H9 (cell line): ENCODE data around the gene CDH13. TPM values are rescaled to one million over a fixed set of nuclear protein-coding genes. Genes with fewer than 3 reads are reported as not detected.

Experiments used
- DNase-seq: peaks from one replicate; pipeline ENCODE4 v3.0.0-alpha.2; 2017
- H2AFZ ChIP-seq: one replicate; pipeline ENCODE4 v1.6.1; 2013; ENCODE audit warnings: mild to moderate bottlenecking, low read length, control low read depth, moderate library complexity
- H2AK5ac ChIP-seq: 2 replicates; pipeline ENCODE4 v1.6.1; 2013; ENCODE audit warnings: low read length, control low read depth, mixed read lengths; ENCODE audit not compliant: insufficient read length
- H2BK120ac ChIP-seq: one replicate; pipeline ENCODE4 v1.6.1; 2013; ENCODE audit warnings: low read depth, mild to moderate bottlenecking, low read length, control low read depth, inconsistent platforms; ENCODE audit not compliant: poor library complexity, severe bottlenecking
- H2BK12ac ChIP-seq: 2 replicates; pipeline ENCODE4 v1.6.1; 2013; ENCODE audit warnings: low read length, control low read depth, mixed read lengths, low read depth; ENCODE audit not compliant: insufficient read length
- H2BK15ac ChIP-seq: 2 replicates; pipeline ENCODE4 v1.6.1; 2013; ENCODE audit warnings: low read depth, low read length, control low read depth
- H2BK20ac ChIP-seq: one replicate; pipeline ENCODE4 v1.6.1; 2013; ENCODE audit warnings: low read depth, mild to moderate bottlenecking, low read length, control low read depth, inconsistent platforms; ENCODE audit not compliant: poor library complexity, severe bottlenecking
- H2BK5ac ChIP-seq: 2 replicates; pipeline ENCODE4 v1.6.1; 2013; ENCODE audit warnings: low read length, control low read depth, mixed read lengths; ENCODE audit not compliant: insufficient read length
- H3K14ac ChIP-seq: 2 replicates; pipeline ENCODE4 v1.6.1; 2013; ENCODE audit warnings: low read length, control low read depth; ENCODE audit not compliant: insufficient read depth
- H3K18ac ChIP-seq: 2 replicates; pipeline ENCODE4 v1.6.1; 2013; ENCODE audit warnings: low read depth, mild to moderate bottlenecking, mixed read lengths, low read length, control low read depth; ENCODE audit not compliant: insufficient read length
- H3K23ac ChIP-seq: 2 replicates; pipeline ENCODE4 v1.6.1; 2013; ENCODE audit warnings: low read length, control low read depth, mixed read lengths, low read depth; ENCODE audit not compliant: insufficient read length
- H3K23me2 ChIP-seq: 2 replicates; pipeline ENCODE4 v1.6.1; 2013; ENCODE audit warnings: low read depth, mild to moderate bottlenecking, mixed read lengths, low read length, control low read depth; ENCODE audit not compliant: insufficient read length, poor library complexity, severe bottlenecking
- H3K27ac ChIP-seq: 2 replicates; pipeline ENCODE4 v1.5.1; 2013; ENCODE audit warnings: low read length, control low read depth, mixed read lengths, low read depth; ENCODE audit not compliant: insufficient read length
- H3K27me3 ChIP-seq: 2 replicates; pipeline ENCODE4 v1.6.1; 2013; ENCODE audit warnings: low read length, control low read depth, inconsistent platforms; ENCODE audit not compliant: insufficient read depth
- H3K4ac ChIP-seq: 2 replicates; pipeline ENCODE4 v1.6.1; 2013; ENCODE audit warnings: low read depth, mild to moderate bottlenecking, control low read depth, inconsistent platforms, low read length, moderate library complexity
- H3K4me1 ChIP-seq: 2 replicates; pipeline ENCODE4 v1.6.1; 2013; ENCODE audit warnings: low read length, control low read depth, inconsistent platforms; ENCODE audit not compliant: insufficient read depth
- H3K4me2 ChIP-seq: 2 replicates; pipeline ENCODE4 v1.6.1; 2013; ENCODE audit warnings: low read length, control low read depth, mixed read lengths; ENCODE audit not compliant: insufficient read length, insufficient read depth
- H3K56ac ChIP-seq: 2 replicates; pipeline ENCODE4 v1.6.1; 2013; ENCODE audit warnings: low read depth, mild to moderate bottlenecking, mixed read lengths, low read length, control low read depth; ENCODE audit not compliant: insufficient read length
- H3K79me1 ChIP-seq: 2 replicates; pipeline ENCODE4 v1.6.1; 2013; ENCODE audit warnings: low read depth, mild to moderate bottlenecking, moderate library complexity, low read length, control low read depth, inconsistent platforms; ENCODE audit not compliant: insufficient read depth, poor library complexity, severe bottlenecking
- H3K79me2 ChIP-seq: 2 replicates; pipeline ENCODE4 v1.6.1; 2013; ENCODE audit warnings: low read length, control low read depth, inconsistent platforms; ENCODE audit not compliant: insufficient read depth
- H3K9ac ChIP-seq: 2 replicates; pipeline ENCODE4 v1.6.1; 2013; ENCODE audit warnings: low read length, control low read depth, mixed read lengths; ENCODE audit not compliant: insufficient read length; ENCODE audit errors: extremely low read depth
- H3K9me3 ChIP-seq: one replicate; pipeline ENCODE4 v1.6.1; 2013; ENCODE audit warnings: low read depth, low read length, inconsistent platforms; ENCODE audit not compliant: control insufficient read depth
- H3T11ph ChIP-seq: one replicate; pipeline ENCODE4 v1.6.1; 2013; ENCODE audit warnings: mild to moderate bottlenecking, low read length, control low read depth, inconsistent platforms
- H4K20me1 ChIP-seq: one replicate; pipeline ENCODE4 v1.6.1; 2013; ENCODE audit not compliant: control insufficient read depth, insufficient read length, insufficient read depth
- H4K5ac ChIP-seq: 2 replicates; pipeline ENCODE4 v1.6.1; 2013; ENCODE audit warnings: low read depth, mild to moderate bottlenecking, mixed read lengths, low read length, control low read depth; ENCODE audit not compliant: insufficient read length
- H4K8ac ChIP-seq: replicated peaks from 2 replicates; pipeline ENCODE4 v1.6.1; 2013; ENCODE audit warnings: low read length, control low read depth, mixed read lengths, low read depth; ENCODE audit not compliant: insufficient read length
- H4K91ac ChIP-seq: 2 replicates; pipeline ENCODE4 v1.6.1; 2013; ENCODE audit warnings: low read depth, mild to moderate bottlenecking, moderate library complexity, mixed read lengths, low read length, control low read depth; ENCODE audit not compliant: insufficient read length
- H3K27ac Mint-ChIP-seq, 3 experiments: 2 replicates in 2 of 3; 3 replicates in 1 of 3; pipeline ENCODE4 v1.8.0; 2020 to 2021; ENCODE audit warnings: mixed read lengths in 3 of 3, mild to moderate bottlenecking in 1 of 3, moderate library complexity in 1 of 3
- H3K27me3 Mint-ChIP-seq: 2 replicates; pipeline ENCODE4 v1.8.0; 2021; ENCODE audit warnings: low read depth, mild to moderate bottlenecking, moderate library complexity, mixed read lengths
- H3K36me3 Mint-ChIP-seq, 3 experiments: 2 replicates in 2 of 3; 3 replicates in 1 of 3; pipeline ENCODE4 v1.8.0; 2020 to 2021; ENCODE audit warnings: low read depth in 3 of 3, mixed read lengths in 3 of 3; ENCODE audit not compliant: insufficient read depth in 1 of 3
- H3K4me1 Mint-ChIP-seq, 2 experiments: 2 replicates each; pipeline ENCODE4 v1.8.0; 2020; ENCODE audit warnings: mixed read lengths in 2 of 2
- H3K4me3 Mint-ChIP-seq, 2 experiments: 2 replicates in 1 of 2; 3 replicates in 1 of 2; pipeline ENCODE4 v1.8.0; 2020 to 2021; ENCODE audit warnings: mild to moderate bottlenecking in 2 of 2, mixed read lengths in 2 of 2, moderate library complexity in 1 of 2
- H3K9me3 Mint-ChIP-seq, 2 experiments: 2 replicates in 1 of 2; 3 replicates in 1 of 2; pipeline ENCODE4 v1.8.0; 2020; ENCODE audit warnings: mild to moderate bottlenecking in 2 of 2, mixed read lengths in 2 of 2, moderate library complexity in 1 of 2
- CTCF ChIP-seq: fragments of 200-600 bp; sonication (generic); conservative IDR thresholded peaks from 3 replicates; pipeline ENCODE4 v1.8.0; 2021; ENCODE audit warnings: antibody characterized with exemption, mild to moderate bottlenecking
- WGBS: extraction: QIAGEN DNeasy Blood & Tissue Kit; methylation state at CpG from one replicate; pipeline ENCODE4 v1.1.7; 2013; ENCODE audit warnings: missing lambda C conversion rate, low lambda C conversion rate, mixed read lengths; ENCODE audit not compliant: insufficient read length; ENCODE audit errors: extremely low coverage; 5-methylcytosine and 5-hydroxymethylcytosine counted together
- total RNA-seq: library from RNA; stranded (reverse); gene quantifications from 2 replicates; pipeline ENCODE4 v1.2.1, GENCODE V29; 2021

Gene CDH13
- total RNA-seq, 1 experiment from 2014 or later: 1.5 TPM

DNA sequence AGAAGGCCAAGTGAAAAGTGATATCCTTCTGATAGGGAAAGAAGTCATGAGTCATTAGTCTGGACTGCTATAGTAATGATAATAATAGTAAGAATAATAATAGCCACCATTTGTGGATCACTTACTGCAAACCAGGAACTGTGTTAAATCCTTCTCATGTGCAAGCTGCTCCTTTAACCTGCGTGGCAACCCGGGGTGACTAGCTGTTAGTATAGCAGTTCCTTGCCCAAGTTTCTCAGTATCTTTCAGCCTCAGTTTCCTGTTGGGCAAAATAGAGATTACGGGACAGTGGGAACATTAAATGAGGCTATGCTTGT lies 129.5 kb downstream of the CDH13 start:
- Histone ChIP-seq H3K4me1 (no peaks in the 10 kb centered on the region; the same call in 1 of the 2 replicates), H3K23me2 (no peaks in the 10 kb centered on the region)
- peaks cover 0 to 1% (median 0%) of the 10 kb centered on the region in 3 experiments; a peak in 1 of 7 replicates for H3K36me3 Mint-ChIP-seq

More for the DNA sequence above, 129.5 kb downstream of the CDH13 start:
- no peaks in the 10 kb centered on the region for H3K27me3 ChIP-seq
- H3K27ac ChIP-seq: no peak overlapping the region
- no peak overlapping the region for H3K56ac ChIP-seq
- DNase-seq: no peak
- no peak overlapping the region for H3T11ph ChIP-seq
- H2AK5ac ChIP-seq: no peak overlapping the region
- Mint-ChIP-seq H3K27ac (peak overlapping the region in 1 of 3 experiments; percentile 72; a peak in 1 of 7 replicates), H3K27me3 (no peaks in the 10 kb centered on the region), H3K4me3 (no peak overlapping the region), H3K4me1 (peaks cover 22 to 24% of the 10 kb centered on the region in 2 experiments), H3K9me3 (peaks cover 0 to 6% of the 10 kb centered on the region in 2 experiments; a peak in 2 of 5 replicates)
- H2BK5ac ChIP-seq: no peak overlapping the region
- H3K4ac ChIP-seq: no peak overlapping the region
- no peak overlapping the region for H2BK20ac ChIP-seq
- no peak overlapping the region for H2BK12ac ChIP-seq
- H3K9ac ChIP-seq: no peak overlapping the region
- no peak overlapping the region for H2BK15ac ChIP-seq
- no peak overlapping the region for H4K5ac ChIP-seq
- H2BK120ac ChIP-seq: no peak overlapping the region
- no peak overlapping the region for H3K18ac ChIP-seq
- H3K79me2 ChIP-seq: no peaks in the 10 kb centered on the region
- H3K14ac ChIP-seq: no peak overlapping the region
- no peak overlapping the region for H3K23ac ChIP-seq
- TF ChIP-seq CTCF: no peak
- no peaks in the 10 kb centered on the region for H3K79me1 ChIP-seq
- H3K4me2 ChIP-seq: no peak overlapping the region
- no CpG with 5 or more reads among the region's 3 CpGs for WGBS
- no peaks in the 10 kb centered on the region for H3K9me3 ChIP-seq
- no peak overlapping the region for H2AFZ ChIP-seq
- H4K20me1 ChIP-seq: no peaks in the 10 kb centered on the region
- no peak overlapping the region for H4K8ac ChIP-seq
- H4K91ac ChIP-seq: no peak overlapping the region
